Naive thymus-derived CD4-positive, alpha-beta T cell (primary cell): ENCODE results near the gene ACKR1. TPM values are rescaled to one million over a fixed set of nuclear protein-coding genes. Genes with fewer than 3 reads are reported as not detected.

Source experiments
- polyA plus RNA-seq, 2 donors: library from polyadenylated mRNA; unstranded; fragments of 300-500 nt; fragmentation: Illumina TruSeq; gene quantifications; one replicate each; pipeline ENCODE4 v1.2.3, GENCODE V29; 2021
- total RNA-seq, 6 experiments: library from RNA in 5 of 6; stranded (reverse) in 5 of 6; gene quantifications; 1 replicate in 5 of 6; 2 replicates in 1 of 6; pipeline ENCODE4 v1.2.3 and lab custom pipeline; 2021 to 2026

Gene ACKR1
- total and polyA plus RNA-seq, 7 experiments from 2014 or later, result not detected

Other genes with a start within 250 kb of the ACKR1 start
- 100 to 1,000 TPM in 2 of 5 experiments, 10 to 100 TPM in 3; 42.4 to 307 (median 96.0) TPM for gene IFI16, start 195.0 kb upstream of the ACKR1 start, total RNA-seq
- gene IFI16, start 195.0 kb upstream of the ACKR1 start, polyA plus RNA-seq, result 10 to 100 TPM; 46.1 to 48.0 TPM
- gene AIM2, start 128.1 kb upstream of the ACKR1 start, total RNA-seq, result 1 to 10 TPM in 2 of 5 experiments, under 1 TPM in 2, not detected in 1; 0.32 to 8.8 (median 2.1) TPM
- gene AIM2, start 128.1 kb upstream of the ACKR1 start, polyA plus RNA-seq, result not detected
- gene CADM3, start 33.3 kb upstream of the ACKR1 start, total RNA-seq, result not detected
- gene CADM3, start 33.3 kb upstream of the ACKR1 start, polyA plus RNA-seq, result not detected
- 10 to 100 TPM in 2 of 5 experiments, under 1 TPM in 2, not detected in 1; 0.57 to 43.5 (median 6.2) TPM for gene FCER1A, start 97.5 kb downstream of the ACKR1 start, total RNA-seq
- gene FCER1A, start 97.5 kb downstream of the ACKR1 start, polyA plus RNA-seq, result under 1 TPM in 1 of 2 donors, not detected in 1; 0.19 TPM
- gene OR10J4, start 227.3 kb downstream of the ACKR1 start, total RNA-seq, result not detected
- not detected for gene OR10J4, start 227.3 kb downstream of the ACKR1 start, polyA plus RNA-seq
- gene OR10J1, start 234.8 kb downstream of the ACKR1 start, total RNA-seq, result not detected
- not detected for gene OR10J1, start 234.8 kb downstream of the ACKR1 start, polyA plus RNA-seq